Kidney glomerular epithelial cell (primary cell): ENCODE results near the gene PRKG1.

Source experiments
- DNase-seq: peaks from one replicate; lab custom pipeline; 2025; lab: John Stamatoyannopoulos, UW

The PRKG1 gene

DNA sequence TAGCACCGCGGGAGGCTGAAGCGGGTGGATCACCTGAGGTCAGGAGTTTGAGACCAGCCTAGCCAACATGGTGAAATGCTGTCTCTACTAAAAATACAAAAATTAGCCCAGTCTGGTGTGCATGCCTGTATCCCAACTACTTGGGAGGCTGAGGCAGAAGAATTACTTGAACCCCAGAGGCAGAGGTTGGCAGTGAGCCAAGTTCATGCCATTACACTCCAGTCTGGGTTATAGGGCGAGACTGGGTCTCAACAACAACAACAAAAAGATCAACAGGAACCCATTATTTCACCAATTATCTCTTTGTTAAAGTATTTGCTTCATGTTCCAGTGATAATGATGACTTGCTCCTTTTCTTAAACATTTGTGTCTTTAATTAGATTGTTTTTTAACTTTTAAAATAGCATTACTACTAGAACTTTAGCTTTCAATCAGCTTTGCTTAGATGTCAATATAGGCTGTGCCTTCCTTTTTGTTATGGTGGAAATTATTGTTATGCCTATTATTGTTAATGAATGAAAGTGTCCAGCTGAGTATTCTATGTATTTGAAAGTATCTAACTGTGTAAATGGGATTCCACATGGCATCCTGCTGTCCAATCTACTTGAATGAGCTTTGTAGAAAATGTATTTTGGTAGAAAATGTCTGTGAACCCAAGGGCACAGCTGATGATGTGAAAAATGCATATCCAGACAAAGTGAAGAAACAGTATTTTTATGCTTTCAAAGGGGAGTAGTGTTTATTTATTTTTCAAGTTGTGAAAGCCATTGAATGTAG is 686.8 kb downstream of the PRKG1 start:
- no peak for DNase-seq

DNA sequence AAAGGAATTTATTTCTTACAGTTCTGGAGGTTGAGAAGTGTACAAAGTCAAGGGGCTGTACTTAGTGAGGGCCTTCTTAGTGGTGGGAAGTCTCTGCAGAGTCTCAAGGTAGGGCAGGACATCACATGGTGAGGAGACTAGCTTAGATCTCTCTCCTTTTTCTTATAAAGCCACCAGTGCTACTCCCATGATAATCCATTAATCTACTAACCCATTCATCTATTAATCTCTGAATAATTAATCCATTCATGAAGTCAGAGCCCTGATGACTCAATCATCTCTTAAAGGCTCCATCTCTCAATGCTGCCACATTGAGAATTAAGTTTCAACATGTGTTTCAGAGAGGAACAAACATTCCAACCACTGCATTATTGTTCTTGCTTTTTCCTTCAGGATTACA is 689.5 kb downstream of the PRKG1 start:
- DNase-seq, result no peak

DNA sequence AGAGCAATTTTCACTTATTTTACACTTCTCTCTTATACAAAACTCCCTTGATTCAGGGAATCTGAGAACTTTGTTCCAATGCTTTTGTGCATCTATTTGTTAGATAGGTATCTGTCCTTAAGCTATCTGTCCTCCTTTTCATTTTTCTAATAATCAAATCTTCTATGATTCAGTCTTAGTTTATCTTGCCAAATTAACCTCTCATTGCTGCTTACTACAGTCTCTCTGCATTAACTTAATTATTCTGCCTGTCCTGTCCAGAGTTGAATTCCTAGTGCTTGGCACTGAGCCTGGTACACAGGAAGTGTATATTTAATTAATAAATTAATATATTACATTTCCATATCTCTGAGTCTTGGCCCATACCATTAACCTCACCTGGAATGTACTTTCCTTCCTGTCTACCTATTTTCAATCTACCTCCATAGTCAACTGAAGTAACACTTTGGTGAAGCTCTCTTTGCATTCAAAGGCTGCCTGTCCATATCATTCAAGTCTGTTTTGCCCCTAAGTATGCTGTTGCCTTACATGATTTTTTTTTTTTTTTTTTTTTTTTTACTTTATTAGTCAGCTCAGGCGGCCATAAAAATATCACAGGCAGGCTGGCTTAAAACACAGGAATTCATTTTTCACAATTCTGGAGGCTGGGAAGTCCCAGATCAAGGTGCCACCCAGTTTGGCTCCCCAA is 691.1 kb downstream of the PRKG1 start:
- DNase-seq, result no peak

GRCh38 chr10:51766423-51767102 is 692.3 kb downstream of the PRKG1 start:
- no peak for DNase-seq

DNA sequence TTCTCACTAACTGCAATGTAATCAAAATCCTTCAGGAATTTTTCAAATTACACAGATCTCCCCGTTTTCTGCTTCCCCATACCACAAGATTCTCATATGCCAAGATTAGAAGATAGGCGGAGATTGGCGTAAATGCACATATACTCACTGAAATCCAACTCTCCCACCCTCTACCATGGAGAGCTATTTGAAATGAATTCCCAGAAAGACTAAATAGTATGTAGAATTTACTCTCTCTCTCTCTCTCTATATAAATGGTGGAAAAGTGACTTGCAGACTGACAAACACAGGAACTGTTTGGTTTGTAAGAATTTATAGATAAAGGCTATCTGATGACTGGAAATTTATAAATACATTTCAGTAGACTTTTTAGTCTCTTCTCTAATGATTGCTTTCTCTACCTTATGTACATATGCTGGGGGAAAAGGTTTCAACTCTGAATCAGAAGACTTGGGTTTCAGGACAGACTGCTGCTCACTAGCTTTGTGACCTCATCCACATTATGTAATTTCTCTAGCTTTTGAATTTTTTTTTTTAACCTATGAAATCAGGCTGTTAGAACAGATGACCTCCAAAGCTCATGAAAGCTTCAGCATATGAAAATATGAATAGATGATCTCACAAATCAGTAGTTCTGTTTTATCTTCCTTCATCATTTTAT is 692.9 kb downstream of the PRKG1 start:
- DNase-seq, result no peak

DNA sequence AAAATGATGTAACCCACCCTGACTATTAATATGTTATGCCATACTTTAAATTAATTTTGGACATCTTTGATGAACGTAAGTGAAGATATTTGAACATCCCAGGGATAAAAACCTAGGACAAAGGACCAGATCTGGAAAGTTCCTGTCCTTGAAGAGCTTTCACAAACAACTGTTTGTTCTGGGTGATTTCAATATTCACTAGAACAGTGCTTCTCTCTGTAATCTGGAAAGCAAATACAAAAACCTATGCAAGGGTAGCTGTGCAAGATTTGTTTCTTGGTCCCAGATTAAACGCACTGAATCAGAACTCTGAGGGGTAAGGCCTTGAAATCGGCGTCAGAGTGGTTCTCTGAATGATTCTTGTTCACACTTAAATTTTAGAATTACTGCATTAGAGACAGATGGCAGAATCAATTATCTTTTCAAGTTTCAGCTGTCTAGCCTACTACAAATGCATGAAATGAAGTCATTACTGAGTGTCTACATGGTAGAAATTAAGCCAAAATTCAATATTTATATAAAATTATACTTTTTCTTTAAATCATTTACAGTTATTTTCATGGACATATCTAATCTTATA is 694.7 kb downstream of the PRKG1 start:
- DNase-seq, result no peak

- no peak for DNase-seq
These were observed 696.4 kb downstream of the PRKG1 start for GRCh38 chr10:51770709-51771108.

DNA sequence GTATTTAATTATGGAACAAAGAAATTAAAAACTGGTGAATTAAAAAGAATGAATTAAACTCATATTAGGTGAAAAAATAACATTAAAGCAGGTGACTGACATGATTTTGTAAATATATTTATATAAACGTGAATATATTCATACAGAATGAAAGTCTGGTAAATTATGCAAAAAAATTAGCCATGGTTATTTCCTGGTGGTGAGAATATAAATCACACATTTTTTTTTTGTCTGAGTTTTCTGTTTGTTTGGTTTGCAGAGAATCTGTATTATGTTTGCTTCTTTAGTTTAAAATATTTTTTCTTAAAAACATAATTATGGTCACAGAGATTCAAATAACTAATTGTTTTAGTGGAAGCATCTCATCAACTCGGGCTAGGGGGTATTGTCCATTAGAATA is 698.1 kb downstream of the PRKG1 start:
- no peak for DNase-seq

GRCh38 chr10:51773681-51774080 is 699.4 kb downstream of the PRKG1 start:
- DNase-seq, result no peak

DNA sequence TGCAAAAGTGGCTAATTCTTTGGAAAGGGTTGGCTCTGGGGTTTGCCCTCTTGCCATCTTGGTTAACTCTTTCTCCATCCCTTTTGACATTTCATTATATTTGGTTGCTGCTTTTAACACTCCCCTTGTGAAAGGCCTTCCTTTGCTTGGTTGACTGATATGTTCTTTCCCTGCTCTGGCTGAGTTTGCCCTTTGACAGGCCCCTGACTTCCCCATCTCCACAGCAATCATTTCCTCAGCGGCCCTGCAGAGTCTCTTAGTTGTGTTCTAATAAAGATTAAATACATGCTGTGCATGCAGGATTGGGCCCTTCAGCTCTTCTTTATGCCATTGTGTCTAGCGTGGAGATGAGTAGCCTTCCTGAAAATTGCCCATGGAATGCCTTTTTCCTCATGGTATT is 709.7 kb downstream of the PRKG1 start:
- DNase-seq, result no peak

GRCh38 chr10:51786016-51786683 is 711.9 kb downstream of the PRKG1 start:
- DNase-seq, result no peak

DNA sequence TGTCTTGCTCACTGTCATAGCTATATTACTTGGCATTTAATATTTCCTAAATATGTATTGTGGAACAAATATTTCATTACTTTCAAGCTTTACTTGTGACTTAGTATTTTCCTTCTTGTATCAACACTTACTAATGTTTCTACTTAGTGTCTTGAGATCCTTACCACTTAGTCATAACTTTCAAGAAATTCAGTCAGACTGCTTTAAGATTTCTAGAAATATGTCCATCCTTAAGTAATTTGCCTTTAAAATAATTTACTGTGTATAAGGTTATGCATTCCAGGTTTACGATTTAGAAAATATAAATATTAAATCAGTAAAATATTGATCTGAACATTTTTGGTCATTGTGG is 712.4 kb downstream of the PRKG1 start:
- no peak for DNase-seq

GRCh38 chr10:51788273-51788672 is 714.0 kb downstream of the PRKG1 start:
- DNase-seq, result no peak

GRCh38 chr10:51789118-51789517 is 714.8 kb downstream of the PRKG1 start:
- no peak for DNase-seq

DNA sequence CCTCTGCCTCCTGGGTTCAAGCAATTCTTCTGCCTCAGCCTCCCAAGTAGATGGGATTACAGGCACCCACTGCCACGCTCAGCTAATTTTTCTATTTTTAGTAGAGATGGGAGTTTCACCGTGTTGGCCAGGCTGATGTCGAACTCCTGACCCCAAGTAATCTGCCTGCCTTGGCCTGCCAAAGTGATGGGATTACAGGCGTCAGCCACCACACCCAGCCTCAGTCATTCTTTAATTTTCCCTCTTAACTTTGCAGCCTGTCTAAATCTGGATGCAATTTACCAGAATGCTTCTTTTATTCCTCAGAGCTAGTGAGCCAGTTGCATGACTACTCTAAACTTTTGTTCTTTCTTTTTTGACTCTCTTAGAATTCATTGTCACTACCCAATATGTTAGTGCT is 715.6 kb downstream of the PRKG1 start:
- no peak for DNase-seq

GRCh38 chr10:51792678-51793077 is 718.4 kb downstream of the PRKG1 start:
- no peak for DNase-seq

DNA sequence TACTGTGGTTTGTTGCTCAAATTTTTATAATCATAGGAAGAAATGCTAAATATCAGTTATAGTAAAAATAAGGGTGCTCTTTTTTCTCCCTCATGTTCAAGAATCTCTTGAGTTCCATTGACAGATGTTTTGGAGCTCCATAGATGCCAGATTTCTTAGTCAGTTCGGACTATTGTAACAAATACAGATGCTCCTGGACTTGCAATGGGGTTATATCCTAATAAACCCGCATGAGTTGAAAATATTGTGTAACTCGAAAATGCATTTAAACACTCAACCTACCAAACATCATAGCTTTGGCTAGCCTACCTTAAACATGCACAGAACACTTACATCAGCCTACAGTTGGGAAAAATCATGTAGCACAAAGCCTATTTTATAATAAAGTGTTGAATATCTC is 725.8 kb downstream of the PRKG1 start:
- no peak for DNase-seq

DNA sequence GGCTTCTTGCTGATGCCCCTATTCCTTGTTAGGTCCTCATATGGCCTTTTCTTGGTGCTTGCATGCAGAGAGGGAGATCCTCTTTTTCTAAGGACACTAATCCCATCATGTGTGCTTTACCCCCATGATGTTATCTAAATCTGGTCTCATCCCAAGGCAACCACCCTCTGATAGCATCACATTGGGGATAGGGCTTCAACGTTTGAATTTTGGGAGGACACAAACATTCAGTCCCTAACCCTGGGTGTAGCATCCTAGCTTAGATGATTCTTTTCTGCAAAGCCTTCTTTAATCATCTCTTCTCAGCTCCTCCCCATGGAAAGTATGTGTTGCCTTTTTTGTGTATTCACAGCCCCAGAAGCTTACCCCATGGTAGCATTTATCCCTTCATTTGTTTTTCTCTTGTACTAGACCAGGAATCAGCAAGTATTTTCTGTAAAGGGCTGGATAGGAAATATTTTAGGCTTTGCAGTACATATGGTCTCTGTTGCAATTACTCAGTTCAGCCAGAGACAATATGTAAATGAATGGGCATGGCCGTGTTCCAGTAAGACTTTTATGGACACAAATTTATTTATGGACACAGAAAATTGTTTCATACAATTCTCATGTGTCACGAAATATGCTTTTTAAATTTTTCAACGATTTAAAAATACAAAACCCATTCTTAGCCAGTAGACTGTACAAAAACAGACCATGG is 726.6 kb downstream of the PRKG1 start:
- no peak for DNase-seq

DNA sequence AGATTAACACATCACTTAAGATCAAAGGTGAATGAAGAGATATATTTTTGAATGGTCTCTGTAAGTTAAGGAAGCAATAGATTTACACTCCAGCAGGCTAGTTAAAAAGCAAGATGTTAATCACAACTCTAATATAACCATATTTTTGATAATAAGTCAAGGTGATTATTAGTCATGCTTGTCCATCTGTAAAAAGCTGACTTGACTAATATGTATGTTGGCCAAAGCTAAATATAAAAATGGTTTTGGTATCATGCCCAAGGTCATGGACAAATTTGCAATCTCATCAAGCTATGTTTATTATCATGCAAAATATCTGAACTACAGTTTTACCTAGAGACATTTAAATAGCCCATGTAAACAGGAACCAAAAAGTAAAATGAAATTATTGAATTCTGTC is 727.7 kb downstream of the PRKG1 start:
- no peak for DNase-seq

- no peak for DNase-seq
These were observed 730.6 kb downstream of the PRKG1 start for GRCh38 chr10:51804866-51805265.
